ENCODE measurements around the gene ANKRD16.
"Not testable (repeated sequence)": the region's sequence is repeated elsewhere in the genome, so short reads cannot be mapped to it uniquely, and the experiment has no call there.

ANKRD16 gene

DNA sequence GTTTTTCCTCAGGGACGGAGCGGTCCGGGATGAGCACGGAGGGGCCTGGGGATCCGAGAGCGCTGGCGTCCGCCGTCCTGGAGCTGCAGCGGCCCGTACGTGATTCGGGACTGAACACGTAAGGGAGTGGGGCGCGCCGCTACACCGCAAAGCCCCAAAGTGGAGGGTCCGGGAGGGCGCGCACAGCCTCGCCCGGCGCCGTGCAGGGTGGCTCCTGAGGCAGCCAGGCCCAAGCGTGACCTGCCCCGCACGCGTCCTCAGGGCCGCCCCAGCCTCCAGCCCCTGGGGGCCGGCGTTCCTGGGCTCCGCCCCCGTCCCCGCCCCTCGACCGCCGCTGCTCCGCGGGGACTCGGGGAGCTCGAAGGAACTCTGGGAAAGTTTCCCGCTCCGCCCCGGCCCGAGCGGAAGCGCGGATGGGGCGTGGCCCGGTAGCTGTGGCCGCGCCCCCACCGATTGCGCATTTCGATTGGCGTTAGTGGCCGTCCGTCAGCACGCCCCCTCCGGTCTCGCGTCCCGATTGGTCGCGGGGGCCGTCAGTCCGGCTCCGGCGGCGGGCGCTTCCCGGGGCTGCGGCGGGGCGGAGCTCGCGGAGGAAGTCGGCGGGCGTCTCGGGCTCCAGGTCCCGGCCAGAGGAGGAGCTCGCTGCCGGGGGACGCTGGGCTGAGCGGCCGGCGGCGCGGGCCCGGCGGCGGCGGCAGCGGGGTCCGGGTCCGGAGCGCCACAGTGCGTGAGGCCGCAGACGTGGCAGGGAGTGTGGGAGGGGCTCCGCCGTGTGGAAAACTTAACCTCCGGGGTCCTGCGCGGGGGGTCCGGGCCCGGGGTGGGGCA, at the start of gene ANKRD16, which contains the start of gene FBH1:
Gene ANKRD16 (minus strand): TSS at position 270 of the 828 bp plus-strand sequence. CDS start 539 bp downstream, outside the sequence.
Gene FBH1 (plus strand): TSS at position 620 of the 828 bp plus-strand sequence. CDS start 103 bp downstream, at position 723.
- peak; percentile 71 to 99 (median 96) for DNase-seq

DNA sequence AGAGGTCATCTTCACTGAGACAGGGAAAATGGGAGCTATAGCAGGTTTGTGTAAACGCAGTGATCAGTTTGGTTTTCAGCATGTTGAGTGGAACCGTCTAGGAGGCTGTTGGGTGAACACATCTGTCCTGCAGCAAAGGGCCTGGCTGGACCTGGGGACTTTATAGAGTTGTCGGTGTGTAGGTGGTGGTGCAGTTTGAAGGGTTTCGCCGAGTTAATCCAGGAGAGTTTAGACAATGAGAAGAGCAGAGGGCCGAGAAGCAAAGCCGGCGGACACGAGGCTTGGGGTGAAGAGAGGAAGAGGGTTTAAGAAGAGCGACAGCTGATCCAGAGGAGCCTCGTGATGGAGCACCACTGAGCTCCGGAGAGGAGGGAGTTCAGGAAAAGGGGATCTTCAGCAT, 48.6 kb upstream of the ANKRD16 start:
- DNase-seq, result no peak

GRCh38 chr10:5937016-5937415, 47.3 kb upstream of the ANKRD16 start:
- DNase-seq, result no peak

GRCh38 chr10:5935628-5936027, 45.9 kb upstream of the ANKRD16 start:
- no peak for DNase-seq

DNA sequence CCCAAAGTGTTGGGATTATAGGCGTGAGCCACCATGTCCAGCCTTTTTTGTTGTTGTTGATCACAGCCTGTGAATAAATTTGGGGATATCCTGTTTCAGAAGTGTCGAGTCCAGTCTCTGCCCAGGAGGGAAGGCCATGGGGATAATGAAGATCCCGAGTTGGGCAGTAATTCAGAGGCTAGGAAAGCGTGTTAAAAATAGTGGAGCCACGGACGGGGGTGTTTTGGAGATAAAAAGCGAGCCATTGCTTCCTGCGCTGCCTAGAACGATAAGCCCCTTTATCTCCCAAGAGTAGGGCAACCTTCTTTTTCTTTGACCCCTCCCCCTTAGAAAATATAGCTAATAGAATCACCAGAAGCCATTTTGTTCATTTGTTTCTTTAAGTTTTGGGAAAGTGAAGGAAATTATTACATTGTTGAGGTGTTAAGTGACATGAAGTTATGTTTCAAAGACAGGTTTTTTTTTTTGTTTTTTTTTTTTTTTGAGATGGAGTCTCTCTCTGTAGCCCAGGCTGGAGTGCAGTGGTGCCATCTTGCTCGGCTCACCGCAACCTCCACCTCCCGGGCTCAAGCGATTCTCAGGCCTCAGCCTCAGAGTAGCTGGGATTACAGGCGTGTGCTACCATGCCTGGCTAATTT, 44.3 kb upstream of the ANKRD16 start:
- DNase-seq, result no peak

DNA sequence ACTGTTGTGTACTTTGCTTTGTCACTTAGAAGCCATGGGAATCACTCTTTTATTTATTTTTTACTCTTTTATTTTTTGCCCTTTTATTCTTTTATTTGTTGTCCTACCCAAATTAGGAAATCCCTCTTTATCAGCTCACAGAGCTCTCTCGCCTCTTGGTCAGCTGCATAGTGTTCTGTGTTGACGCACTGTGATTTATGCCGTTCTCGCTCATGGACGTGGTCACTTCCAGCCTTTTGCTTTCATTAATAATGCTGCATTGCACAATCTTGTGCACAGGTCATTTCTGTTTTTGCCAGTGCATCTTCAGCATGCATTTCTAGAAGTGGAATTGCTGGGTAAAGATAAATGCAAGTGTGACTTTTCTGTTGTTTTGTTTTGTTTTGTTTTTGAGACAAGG, 42.7 kb upstream of the ANKRD16 start:
- DNase-seq, result no peak

- DNase-seq, result no peak
Measured at GRCh38 chr10:5930272-5930671, 40.6 kb upstream of the ANKRD16 start.

DNA sequence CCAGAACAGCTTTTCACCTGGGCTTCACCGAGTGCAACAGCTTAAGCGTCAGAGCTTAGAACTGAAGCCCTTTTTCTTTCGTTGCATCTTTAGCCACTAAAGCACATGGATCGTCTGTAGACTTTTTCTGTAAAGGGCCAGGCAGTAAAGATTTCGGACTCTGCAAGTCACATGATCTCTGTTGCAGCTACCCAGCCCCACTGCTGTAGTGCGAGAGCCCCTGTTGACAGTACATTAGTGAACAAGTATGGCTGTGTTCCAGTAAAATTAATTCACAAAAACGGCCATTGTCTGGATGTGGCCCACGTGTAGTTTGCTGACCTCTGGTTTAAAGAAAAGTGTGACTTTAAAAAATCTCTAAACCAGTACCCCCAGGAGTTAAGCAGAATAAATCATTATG, 39.7 kb upstream of the ANKRD16 start:
- DNase-seq, result no peak

DNA sequence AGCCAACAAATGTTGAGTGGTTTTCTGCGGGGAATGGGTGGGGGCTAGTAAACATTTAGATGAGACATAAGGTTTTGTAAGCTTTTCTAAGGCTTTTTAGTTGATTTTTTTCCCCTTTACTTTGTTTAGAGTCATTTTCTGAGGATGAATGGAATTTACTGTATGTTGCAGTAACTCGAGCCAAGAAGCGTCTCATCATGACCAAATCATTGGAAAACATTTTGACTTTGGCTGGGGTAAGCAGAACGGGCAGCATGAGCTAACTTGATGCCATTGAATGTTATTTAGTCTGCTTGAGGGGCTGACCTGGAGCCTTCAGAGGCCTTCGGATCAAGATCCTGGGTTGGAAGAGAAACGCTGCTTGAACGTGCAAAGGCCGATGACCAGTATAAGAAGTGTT, 37.6 kb upstream of the ANKRD16 start:
- no peak for DNase-seq

GRCh38 chr10:5924889-5925288, 35.2 kb upstream of the ANKRD16 start:
- DNase-seq, result no peak

DNA sequence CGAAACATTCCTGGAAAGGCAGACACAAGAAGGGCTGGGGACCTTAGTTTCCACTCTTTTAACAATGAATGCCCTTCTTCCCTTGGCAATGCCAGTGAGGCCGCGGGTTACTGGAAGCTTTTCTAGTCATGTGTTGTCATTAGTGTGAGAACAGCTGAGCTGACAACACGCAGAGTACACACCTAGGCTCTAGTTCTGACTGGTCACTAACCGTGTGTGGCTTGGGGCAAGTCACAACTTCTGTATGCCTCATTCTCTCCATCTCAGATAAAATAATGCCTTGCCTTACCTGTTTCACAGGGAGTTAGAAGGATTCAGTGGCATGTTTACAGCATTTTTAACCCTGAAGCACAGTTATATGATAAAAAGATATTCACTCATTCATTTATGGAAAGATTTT, 32.1 kb upstream of the ANKRD16 start:
- no peak for DNase-seq

GRCh38 chr10:5919568-5919967, 29.9 kb upstream of the ANKRD16 start:
- DNase-seq, result no peak

DNA sequence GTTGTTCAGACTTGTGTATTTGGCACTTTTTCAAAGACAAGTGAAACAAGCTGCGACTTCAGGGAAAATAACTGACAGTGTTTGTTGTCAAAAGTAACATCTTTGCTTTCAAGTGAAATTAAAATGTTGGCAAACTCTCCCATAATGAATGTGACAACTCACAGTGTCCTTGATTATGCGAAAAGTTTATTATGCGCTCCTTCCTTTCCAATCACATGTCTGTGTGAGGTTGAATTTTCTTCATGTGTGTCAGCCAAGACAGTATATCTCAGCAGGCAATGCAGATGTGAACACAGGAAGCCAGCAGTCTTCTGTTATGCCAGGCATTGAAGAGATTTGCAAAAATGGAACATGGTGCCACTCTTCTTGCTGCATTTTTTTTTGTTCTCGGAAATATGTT, 29.1 kb upstream of the ANKRD16 start:
- DNase-seq, result no peak

- no peak for DNase-seq
Measured at GRCh38 chr10:5917305-5917704, 27.6 kb upstream of the ANKRD16 start.

DNA sequence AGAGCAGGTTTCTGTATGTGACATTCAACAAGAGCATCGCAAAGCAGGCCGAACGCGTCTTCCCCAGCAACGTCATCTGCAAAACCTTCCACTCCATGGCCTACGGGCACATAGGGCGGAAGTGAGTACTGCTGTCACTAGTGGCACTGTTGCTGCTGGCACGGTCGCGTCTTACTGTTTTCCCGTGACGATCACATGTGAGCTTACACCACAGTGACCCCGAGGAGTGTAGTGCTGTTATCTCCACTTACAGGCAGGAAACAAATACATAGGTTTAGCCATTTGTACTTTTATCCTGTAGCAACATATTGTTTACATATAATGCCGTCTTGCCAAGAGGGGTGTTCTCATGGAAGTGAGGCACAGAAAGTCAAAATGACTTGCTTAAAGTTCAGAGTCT, 25.8 kb upstream of the ANKRD16 start:
- no peak for DNase-seq

- no peak for DNase-seq
Measured at GRCh38 chr10:5913736-5914135, 24.0 kb upstream of the ANKRD16 start.

DNA sequence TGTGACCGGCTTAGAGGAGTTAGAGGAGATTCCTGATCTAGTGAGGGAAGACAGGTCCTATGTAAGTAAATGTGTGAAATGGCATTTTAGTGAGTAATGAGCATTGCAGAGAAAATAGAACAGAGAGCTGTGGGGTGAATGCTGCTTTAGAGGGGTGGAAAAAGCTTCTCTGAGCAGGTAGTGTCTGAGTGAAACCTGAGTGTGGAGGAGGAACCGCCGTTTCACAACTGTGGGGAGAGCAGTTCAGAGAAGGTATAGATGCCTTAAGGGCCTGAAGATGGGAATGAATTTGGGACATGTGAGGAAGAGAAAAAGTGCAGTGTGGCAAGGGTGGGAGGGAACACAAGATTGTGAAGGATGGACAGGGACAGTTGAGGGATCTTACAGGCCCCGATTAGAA, 22.0 kb upstream of the ANKRD16 start:
- no peak for DNase-seq

DNA sequence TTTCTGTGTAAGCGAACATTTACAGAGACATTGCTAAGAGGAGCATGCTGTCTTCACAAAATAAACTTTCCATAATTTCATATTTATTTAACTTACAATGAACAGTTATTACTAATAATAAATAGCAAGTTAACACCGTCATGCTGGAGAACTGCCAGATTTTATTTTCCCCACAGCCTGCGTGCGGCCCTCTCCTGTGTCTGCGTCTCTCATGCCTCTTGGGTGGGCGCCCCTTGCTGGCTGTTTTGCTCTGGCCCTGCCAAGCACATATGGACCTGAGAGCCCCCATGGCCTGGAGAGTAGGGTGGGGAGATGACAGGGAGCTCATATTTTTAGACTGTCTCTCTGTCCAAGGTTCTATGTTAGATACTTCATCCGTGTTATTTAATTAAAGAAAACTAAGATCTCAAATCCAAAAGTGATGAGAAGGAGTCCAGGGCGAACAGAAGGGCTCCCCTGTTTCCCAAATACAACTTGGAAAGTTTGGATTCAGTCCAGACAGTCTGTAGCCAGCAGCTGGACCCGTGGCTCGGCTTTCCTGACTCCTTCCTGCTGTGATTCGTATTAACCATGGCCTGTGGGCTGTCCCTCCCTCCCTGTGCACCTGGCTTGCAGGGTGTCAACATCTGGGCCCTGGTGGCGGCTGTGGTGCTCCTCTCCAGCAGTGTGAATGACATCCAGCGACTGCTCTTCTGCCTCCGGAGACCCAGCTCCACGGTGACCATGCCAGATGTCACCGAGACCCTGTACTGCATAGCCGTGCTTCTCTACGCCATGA, 20.8 kb upstream of the ANKRD16 start:
- no peak for DNase-seq

DNA sequence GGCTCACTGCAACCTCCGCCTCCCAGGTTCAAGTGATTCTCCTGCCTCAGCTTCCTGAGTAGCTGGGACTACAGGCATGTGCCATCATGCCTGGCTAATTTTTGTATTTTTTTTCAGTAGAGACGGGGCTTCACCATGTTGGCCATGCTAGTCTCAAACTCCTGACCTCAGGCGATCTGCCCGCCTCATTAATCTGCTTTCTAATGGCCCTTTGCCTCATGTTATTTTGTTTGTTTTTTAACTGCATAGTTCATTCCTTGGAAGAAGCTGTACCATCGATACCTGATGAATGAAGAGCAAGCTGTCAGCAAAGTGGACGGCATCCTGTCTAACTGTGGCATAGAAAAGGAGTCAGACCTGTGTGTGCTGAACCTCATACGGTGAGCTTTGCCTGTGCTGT, 19.0 kb upstream of the ANKRD16 start:
- not testable (repeated sequence) for DNase-seq

DNA sequence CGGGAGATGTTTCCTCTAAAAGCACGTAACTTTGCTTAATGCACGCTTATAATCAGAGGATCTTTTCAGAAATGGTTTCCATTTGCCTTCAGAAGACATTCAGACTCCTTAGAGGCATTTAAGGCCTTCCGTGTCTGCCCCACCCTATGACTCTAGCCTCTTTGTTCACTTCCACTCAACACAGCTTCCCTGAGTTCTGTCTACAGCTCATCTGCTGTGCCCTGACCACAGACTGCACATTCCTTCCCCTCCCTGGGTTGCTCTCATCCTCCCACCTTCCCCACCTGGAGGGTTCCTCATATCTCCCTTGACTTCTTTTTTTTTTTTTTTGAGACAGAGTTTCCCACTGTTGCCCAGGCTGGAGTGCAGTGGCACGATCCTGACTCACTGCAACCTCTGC, 17.0 kb upstream of the ANKRD16 start:
- DNase-seq, result no peak

GRCh38 chr10:5905854-5906507, 16.3 kb upstream of the ANKRD16 start:
- DNase-seq, result no peak

DNA sequence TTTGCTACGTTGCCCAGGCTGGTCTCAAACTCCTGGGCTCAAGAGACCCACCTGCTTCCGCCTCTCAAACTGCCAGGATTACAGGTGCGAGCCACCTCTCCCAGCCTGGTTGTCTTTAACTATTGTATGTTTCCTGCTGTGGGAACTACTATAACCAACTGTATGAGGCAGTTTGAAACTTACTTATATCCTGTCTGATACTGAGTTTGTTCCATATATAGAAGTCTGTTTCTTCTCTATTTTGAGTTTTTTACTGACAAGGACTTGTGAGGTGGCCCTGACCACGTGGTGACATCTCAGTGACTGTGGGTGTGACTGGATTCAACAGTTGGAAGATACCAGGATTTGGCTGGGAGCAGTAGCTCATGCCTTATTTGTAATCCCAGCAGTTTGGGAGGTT, 14.5 kb upstream of the ANKRD16 start:
- DNase-seq, result no peak

DNA sequence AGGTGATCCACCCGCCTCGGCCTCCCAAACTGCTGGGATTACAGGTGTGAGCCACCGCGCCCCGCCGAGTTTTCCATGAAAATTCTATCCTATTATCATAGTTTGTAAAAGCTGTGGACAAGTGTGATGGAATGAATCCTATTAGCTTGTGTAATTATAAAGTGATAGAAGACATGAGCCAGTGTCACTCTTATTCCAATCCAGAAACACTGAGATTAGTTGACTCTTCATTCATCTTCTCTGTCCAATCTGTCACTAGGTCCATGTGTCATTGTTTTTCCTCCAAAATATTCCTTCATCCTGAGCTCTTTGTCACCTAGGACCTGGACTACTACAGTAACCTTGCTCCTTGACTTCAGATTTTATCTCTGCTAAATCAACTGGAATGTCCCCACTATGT, 13.9 kb upstream of the ANKRD16 start:
- no peak for DNase-seq

All from C1 segment of cervical spinal cord (tissue), 14 donors.